GM19452 (cell line): ENCODE data around the gene DNAH6.
"Not testable (repeated sequence)": the region's sequence is repeated elsewhere in the genome, so short reads cannot be mapped to it uniquely, and the experiment has no call there.

ENCODE experiments used
- ATAC-seq: cut with Tn5 transposase; IDR thresholded peaks from one replicate; pipeline ENCODE4 v1.9.1; 2021; ENCODE audit not compliant: unreplicated experiment

Gene DNAH6

GRCh38 chr2:84496386-84496785 is 19.9 kb upstream of the DNAH6 start:
- no peak for ATAC-seq

- no peak for ATAC-seq
Observed at GRCh38 chr2:84497285-84497684, 19.0 kb upstream of the DNAH6 start.

GRCh38 chr2:84498150-84498799 is 18.0 kb upstream of the DNAH6 start:
- no peak for ATAC-seq

- not testable (repeated sequence) for ATAC-seq
Observed at GRCh38 chr2:84511024-84511423, 5.3 kb upstream of the DNAH6 start.

GRCh38 chr2:84515788-84516187 is 510 bp upstream of the DNAH6 start:
- ATAC-seq = no peak

GRCh38 chr2:84519332-84519957 is 3.1 kb downstream of the DNAH6 start:
- ATAC-seq = no peak

GRCh38 chr2:84526562-84526961 is 10.3 kb downstream of the DNAH6 start:
- no peak for ATAC-seq

- no peak for ATAC-seq
Observed at GRCh38 chr2:84527137-84528129, 11.1 kb downstream of the DNAH6 start.

GRCh38 chr2:84532291-84532690 is 16.0 kb downstream of the DNAH6 start:
- ATAC-seq = no peak

GRCh38 chr2:84534225-84534624 is 17.9 kb downstream of the DNAH6 start:
- ATAC-seq = no peak

- no peak for ATAC-seq
Observed at GRCh38 chr2:84537251-84537650, 21.0 kb downstream of the DNAH6 start.

- ATAC-seq = no peak
Observed at GRCh38 chr2:84539729-84540128, 23.4 kb downstream of the DNAH6 start.

GRCh38 chr2:84545005-84545404 is 28.7 kb downstream of the DNAH6 start:
- ATAC-seq = no peak

GRCh38 chr2:84546551-84546950 is 30.3 kb downstream of the DNAH6 start:
- ATAC-seq = no peak

GRCh38 chr2:84548303-84548702 is 32.0 kb downstream of the DNAH6 start:
- ATAC-seq = no peak

GRCh38 chr2:84550916-84551315 is 34.6 kb downstream of the DNAH6 start:
- ATAC-seq = no peak

- ATAC-seq = not testable (repeated sequence)
Observed at GRCh38 chr2:84551526-84551925, 35.2 kb downstream of the DNAH6 start.

- no peak for ATAC-seq
Observed at GRCh38 chr2:84556190-84556589, 39.9 kb downstream of the DNAH6 start.

- no peak for ATAC-seq
Observed at GRCh38 chr2:84559838-84560237, 43.5 kb downstream of the DNAH6 start.

GRCh38 chr2:84579661-84580060 is 63.4 kb downstream of the DNAH6 start:
- ATAC-seq = no peak

- no peak for ATAC-seq
Observed at GRCh38 chr2:84603911-84604310, 87.6 kb downstream of the DNAH6 start.

GRCh38 chr2:84613082-84613481 is 96.8 kb downstream of the DNAH6 start:
- ATAC-seq = no peak
